ENCODE measurements around the gene SERPINB11.

Gene SERPINB11

DNA sequence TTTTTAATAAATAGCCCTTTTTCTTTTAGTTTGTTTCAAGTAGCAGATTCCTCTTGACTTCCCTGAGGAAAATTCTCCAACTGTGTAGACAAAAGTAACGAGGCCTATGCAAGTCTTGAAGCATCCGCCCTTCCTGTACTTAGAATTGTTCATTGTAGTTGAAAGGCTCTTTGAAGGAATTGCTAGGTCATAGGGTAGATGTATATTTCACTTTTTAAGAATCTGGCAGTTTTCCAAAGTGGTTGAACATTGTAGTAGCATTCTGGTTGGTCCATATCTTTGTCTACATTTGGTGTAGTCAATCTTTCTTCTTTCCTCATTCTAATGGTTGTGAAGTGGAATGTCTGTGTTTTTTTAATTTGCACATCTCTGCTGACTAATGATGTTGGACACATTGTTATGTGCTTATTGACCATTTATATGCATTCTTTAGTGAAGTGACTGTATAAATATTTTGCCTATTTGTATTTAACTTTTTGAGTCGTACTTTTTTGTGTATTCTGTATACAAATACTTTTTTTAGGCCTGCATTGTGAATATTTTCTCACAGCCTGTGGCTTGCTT, 5.6 kb upstream of the SERPINB11 start:
- in situ Hi-C loops (cut with MboI; ENCODE audit: low sequenced_read_pairs): no loop called here
- H3K4me3 ChIP-seq: no peak overlapping the region
- no peaks in the 10 kb centered on the region for H3K9me3 ChIP-seq
- no peak for DNase-seq (ENCODE audit: low spot score in 2 of 2)
- H3K36me3 ChIP-seq (replicated peaks): no peaks in the 10 kb centered on the region
- no peaks in the 10 kb centered on the region for H3K4me1 ChIP-seq
- H3K27me3 ChIP-seq (ENCODE audit: low read depth): no peaks in the 10 kb centered on the region

GRCh38 chr18:63700501-63700900, 2.3 kb upstream of the SERPINB11 start:
- in situ Hi-C loops (cut with MboI; ENCODE audit: low sequenced_read_pairs): no loop called here
- Histone ChIP-seq H3K4me3 (no peak overlapping the region), H3K27me3 (ENCODE audit: low read depth) (no peaks in the 10 kb centered on the region), H3K36me3 (replicated peaks) (no peaks in the 10 kb centered on the region), H3K4me1 (no peaks in the 10 kb centered on the region), H3K9me3 (no peaks in the 10 kb centered on the region; the same call in 1 of the 2 replicates)
- DNase-seq (ENCODE audit: low spot score in 2 of 2): no peak

GRCh38 chr18:63701952-63702351, 808 bp upstream of the SERPINB11 start:
- in situ Hi-C loops (cut with MboI; ENCODE audit: low sequenced_read_pairs): no loop called here
- H3K4me1 ChIP-seq: no peaks in the 10 kb centered on the region
- no peak overlapping the region for H3K4me3 ChIP-seq
- no peaks in the 10 kb centered on the region for H3K27me3 ChIP-seq (ENCODE audit: low read depth)
- H3K9me3 ChIP-seq: no peaks in the 10 kb centered on the region; the same call in 1 of the 2 replicates
- no peaks in the 10 kb centered on the region for H3K36me3 ChIP-seq (replicated peaks)
- no peak for DNase-seq (ENCODE audit: low spot score in 2 of 2)

DNA sequence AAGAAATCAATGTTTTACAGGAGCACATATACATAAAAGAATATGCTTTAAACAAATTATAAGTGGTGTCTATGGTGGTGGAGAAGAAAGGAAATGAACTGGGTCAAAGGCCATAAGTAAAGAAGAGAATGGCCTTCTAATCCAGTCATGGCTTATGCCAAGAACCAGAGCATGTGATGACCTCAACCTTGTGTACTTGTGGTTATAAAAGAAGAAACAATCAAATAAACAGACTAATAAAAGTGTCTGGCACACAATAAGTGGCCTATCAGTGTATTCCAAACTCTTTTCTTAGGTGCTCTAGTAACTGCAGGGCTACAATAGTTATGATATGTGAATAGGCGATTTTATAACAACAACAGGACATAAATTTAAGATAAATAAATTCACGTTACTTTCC, 2.6 kb downstream of the SERPINB11 start:
- in situ Hi-C loops (cut with MboI; ENCODE audit: low sequenced_read_pairs): no loop called here
- Histone ChIP-seq H3K4me1 (no peaks in the 10 kb centered on the region), H3K9me3 (no peaks in the 10 kb centered on the region; the same call in 1 of the 2 replicates), H3K36me3 (replicated peaks) (no peaks in the 10 kb centered on the region), H3K27me3 (ENCODE audit: low read depth) (no peaks in the 10 kb centered on the region), H3K4me3 (no peak overlapping the region)
- DNase-seq (ENCODE audit: low spot score in 2 of 2): no peak

DNA sequence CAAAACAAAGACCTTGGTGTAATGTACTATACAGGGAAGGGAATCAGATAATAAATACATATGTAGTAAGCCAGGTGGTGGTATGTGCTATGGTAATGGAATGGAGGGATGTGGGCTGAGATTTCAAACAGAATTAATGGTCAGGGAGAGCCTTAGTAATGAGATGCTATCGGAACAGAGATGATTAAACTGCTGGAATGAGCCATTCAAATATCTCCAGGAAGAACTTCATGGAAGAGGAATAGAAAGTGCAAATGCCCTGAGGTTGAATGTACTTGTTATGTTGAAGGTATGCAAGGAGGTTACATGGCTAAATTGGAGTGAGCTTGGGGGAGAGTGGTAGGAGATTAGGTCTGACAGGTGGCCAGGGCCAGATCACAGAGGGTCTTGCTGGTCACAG, 5.1 kb downstream of the SERPINB11 start:
- in situ Hi-C loops (cut with MboI; ENCODE audit: low sequenced_read_pairs): no loop called here
- no peaks in the 10 kb centered on the region; the same call in 1 of the 2 replicates for H3K9me3 ChIP-seq

DNA sequence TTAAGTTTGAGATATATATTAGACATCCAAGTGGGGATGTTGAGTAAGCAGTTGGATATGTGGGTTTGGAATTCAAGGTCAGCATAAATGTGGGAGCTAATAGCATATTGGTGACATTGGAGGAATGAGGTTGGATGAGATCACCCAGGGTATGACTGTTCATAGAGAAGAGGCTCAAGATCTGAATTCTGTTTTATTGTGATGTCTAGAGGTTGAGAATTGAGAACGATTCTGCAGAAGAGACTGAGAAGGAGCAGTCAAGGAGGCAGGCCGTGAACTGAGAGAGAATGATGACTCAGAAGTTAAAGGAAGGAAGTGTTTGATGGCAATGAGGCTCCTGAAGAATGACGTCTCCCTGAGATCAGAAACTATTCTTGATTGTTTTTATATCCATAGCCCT, 5.9 kb downstream of the SERPINB11 start:
- in situ Hi-C loops (cut with MboI; ENCODE audit: low sequenced_read_pairs): no loop called here

More for the DNA sequence above, 5.1 kb downstream of the SERPINB11 start:
- Histone ChIP-seq H3K36me3 (replicated peaks) (no peaks in the 10 kb centered on the region), H3K27me3 (ENCODE audit: low read depth) (peaks cover 4% of the 10 kb centered on the region; the same call in 1 of the 2 replicates), H3K4me3 (no peak overlapping the region), H3K4me1 (no peaks in the 10 kb centered on the region)
- no peak for DNase-seq (ENCODE audit: low spot score in 2 of 2)

DNA sequence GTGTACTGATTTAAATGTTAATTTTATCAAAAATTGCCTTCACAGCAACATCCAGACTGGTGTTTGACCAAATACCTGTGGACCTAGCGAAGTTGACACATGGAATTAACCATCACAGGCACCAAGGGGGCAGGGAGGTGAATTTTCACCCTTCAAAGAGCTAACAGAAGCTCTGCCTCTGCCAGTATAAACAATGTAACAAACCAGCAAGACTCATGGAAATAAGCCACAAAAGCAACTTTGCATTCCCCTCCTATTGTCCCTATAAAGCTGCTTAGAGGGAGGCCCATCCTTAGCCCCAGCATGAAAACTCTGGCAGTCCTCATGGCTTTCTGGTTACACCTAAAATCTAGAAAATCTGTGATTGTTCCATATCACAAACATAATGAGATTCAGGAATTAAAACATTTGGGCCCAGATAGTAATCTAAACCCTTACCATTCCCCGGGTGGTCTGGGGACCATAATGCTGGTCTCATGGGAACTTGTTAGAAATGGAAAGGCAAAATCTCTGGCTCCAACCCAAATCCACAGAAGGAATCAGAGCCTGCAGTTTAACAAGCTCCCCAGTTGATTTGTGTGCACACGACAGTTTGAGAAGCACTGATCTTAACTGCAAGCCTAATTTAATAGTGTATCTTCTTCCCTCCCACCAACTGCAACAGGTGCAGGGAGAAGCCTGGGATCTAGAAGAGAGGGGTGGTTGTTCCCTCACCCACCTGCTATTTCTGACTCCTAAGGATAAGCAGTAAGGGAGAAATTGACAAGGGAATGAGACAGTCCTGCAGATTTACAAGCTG, 23.1 kb downstream of the SERPINB11 start:
- in situ Hi-C loops (cut with MboI; ENCODE audit: low sequenced_read_pairs): no loop called here
- no peak for DNase-seq (ENCODE audit: low spot score in 2 of 2)

More for the DNA sequence above, 5.9 kb downstream of the SERPINB11 start:
- no peaks in the 10 kb centered on the region for H3K4me1 ChIP-seq
- no peaks in the 10 kb centered on the region for H3K36me3 ChIP-seq (replicated peaks)
- no peak for DNase-seq (ENCODE audit: low spot score in 2 of 2)
- H3K27me3 ChIP-seq (ENCODE audit: low read depth): peaks cover 4% of the 10 kb centered on the region; the same call in 1 of the 2 replicates
- no peak overlapping the region for H3K4me3 ChIP-seq
- no peaks in the 10 kb centered on the region; the same call in 1 of the 2 replicates for H3K9me3 ChIP-seq

DNA sequence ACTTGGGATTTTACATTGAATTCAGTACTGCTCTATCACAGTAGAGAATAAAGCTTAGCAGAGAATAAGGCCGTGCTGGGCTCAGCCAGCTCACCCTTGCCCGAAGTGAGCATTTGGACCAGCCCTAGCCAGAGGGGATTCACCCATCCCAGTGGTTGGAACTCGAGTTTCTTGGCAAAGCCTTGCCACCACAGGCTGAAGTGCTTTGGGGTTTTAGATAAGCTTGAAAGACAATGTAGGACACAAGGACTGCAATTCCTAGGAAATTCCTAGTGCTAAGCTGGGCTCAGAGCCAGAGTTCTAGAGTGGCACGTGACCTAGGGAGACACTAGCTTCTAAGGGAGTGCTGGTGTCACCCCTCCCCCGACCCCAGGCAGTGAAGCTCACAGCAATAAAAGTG, 28.0 kb downstream of the SERPINB11 start:
- Histone ChIP-seq H3K9me3 (no peaks in the 10 kb centered on the region), H3K4me1 (no peaks in the 10 kb centered on the region), H3K27me3 (ENCODE audit: low read depth) (no peaks in the 10 kb centered on the region), H3K4me3 (no peak overlapping the region), H3K36me3 (replicated peaks) (no peaks in the 10 kb centered on the region)
- peak in 1 of 2 experiments; percentile 35 for DNase-seq (ENCODE audit: low spot score in 2 of 2)
- in situ Hi-C loops (cut with MboI; ENCODE audit: low sequenced_read_pairs): no loop called here

More for the DNA sequence above, 23.1 kb downstream of the SERPINB11 start:
- Histone ChIP-seq H3K4me3 (no peak overlapping the region), H3K27me3 (ENCODE audit: low read depth) (no peaks in the 10 kb centered on the region), H3K4me1 (no peaks in the 10 kb centered on the region), H3K9me3 (no peaks in the 10 kb centered on the region), H3K36me3 (replicated peaks) (no peaks in the 10 kb centered on the region)

- Histone ChIP-seq H3K9me3 (no peaks in the 10 kb centered on the region), H3K27me3 (ENCODE audit: low read depth) (no peaks in the 10 kb centered on the region), H3K4me3 (no peak overlapping the region), H3K36me3 (replicated peaks) (no peaks in the 10 kb centered on the region), H3K4me1 (no peaks in the 10 kb centered on the region)
- in situ Hi-C loops (cut with MboI; ENCODE audit: low sequenced_read_pairs): no loop called here
- DNase-seq (ENCODE audit: low spot score in 2 of 2): no peak
These were observed 28.5 kb downstream of the SERPINB11 start for GRCh38 chr18:63731215-63731614.

DNA sequence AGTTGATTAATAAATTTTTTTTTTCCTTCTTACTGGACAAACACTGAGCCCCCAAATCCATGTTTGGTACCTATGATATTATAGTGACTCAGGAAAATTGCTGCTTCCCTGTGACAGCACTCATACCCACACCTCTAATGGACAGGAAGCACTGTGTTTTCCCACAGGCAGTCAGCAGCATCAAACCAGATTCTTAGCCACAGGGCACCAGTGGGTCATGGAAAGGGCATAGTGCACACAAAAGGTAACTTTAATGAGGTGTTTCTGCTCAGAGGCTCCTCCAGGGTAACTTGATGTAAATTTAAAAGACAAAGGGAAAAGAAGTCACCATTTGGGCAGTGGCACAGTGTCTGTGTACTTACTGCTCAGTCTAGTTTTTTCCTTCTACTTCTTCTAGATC, 34.1 kb downstream of the SERPINB11 start:
- Histone ChIP-seq H3K36me3 (replicated peaks) (no peaks in the 10 kb centered on the region), H3K9me3 (no peaks in the 10 kb centered on the region), H3K27me3 (ENCODE audit: low read depth) (no peaks in the 10 kb centered on the region), H3K4me1 (no peaks in the 10 kb centered on the region), H3K4me3 (no peak overlapping the region)
- in situ Hi-C loops (cut with MboI; ENCODE audit: low sequenced_read_pairs): no loop called here
- no peak for DNase-seq (ENCODE audit: low spot score in 2 of 2)

DNA sequence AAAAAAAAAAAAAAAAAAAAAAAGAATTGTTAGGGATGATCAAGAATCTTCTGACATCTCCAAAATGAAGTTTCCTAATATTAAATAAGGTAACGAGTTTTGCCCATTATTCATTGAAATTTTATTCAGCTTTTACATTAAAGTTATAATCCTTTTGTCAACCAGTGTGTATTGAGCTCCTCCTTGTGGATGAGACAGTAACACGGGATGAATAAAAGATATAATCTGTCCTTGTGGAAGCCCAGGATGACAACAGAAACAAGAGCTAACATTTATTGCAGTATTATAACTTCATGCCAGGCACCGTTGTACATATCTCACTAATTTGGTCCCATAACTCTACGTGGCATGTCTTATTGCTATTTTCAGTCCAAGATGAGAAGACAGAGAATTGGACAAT, 39.0 kb downstream of the SERPINB11 start:
- H3K4me3 ChIP-seq: no peak overlapping the region
- no peaks in the 10 kb centered on the region for H3K27me3 ChIP-seq (ENCODE audit: low read depth)
- H3K4me1 ChIP-seq: no peaks in the 10 kb centered on the region
- no peaks in the 10 kb centered on the region for H3K9me3 ChIP-seq
- in situ Hi-C loops (cut with MboI; ENCODE audit: low sequenced_read_pairs): no loop called here
- DNase-seq (ENCODE audit: low spot score in 2 of 2): no peak
- H3K36me3 ChIP-seq (replicated peaks): no peaks in the 10 kb centered on the region

DNA sequence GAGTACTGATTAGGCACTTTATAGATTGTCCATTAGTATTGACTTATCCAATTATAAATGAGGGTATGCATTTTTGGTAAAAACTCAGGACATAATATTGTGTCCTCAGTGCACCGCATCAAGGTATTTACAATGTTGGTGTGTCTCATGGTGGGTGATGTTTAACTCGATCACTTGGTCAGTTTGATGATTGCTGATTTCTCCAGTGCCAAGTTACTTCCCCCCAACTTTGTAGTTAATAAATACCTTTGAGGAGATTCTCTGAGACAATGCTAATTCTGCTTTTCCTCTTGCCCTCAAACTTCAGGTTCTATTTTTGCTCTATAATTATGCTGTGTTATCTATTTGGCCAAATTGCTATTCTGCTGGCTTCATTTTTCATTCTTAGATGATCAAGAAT, 44.2 kb downstream of the SERPINB11 start:
- no peaks in the 10 kb centered on the region for H3K27me3 ChIP-seq (ENCODE audit: low read depth)
- H3K9me3 ChIP-seq: no peaks in the 10 kb centered on the region
- H3K4me3 ChIP-seq: no peak overlapping the region
- no peaks in the 10 kb centered on the region for H3K4me1 ChIP-seq
- H3K36me3 ChIP-seq (replicated peaks): no peaks in the 10 kb centered on the region
- no peak for DNase-seq (ENCODE audit: low spot score in 2 of 2)
- in situ Hi-C loops (cut with MboI; ENCODE audit: low sequenced_read_pairs): no loop called here

DNA sequence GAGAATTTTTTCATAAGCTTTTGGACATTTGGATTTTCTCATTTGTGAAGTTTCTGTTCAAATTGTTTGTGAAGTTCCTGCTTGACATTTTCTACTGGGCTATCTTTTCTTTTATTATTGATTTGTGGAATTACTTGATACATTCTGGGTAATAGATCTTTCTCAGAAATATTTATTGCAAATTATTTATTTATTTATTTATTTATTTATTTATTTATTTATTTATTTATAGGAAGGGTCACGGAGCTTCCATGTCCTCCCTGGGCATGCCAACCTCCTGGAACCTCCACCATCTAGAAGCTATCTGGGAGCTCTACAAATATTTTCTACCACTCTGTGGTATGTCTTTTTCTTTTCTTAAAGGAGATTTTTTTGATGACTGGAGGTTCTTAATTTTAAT, 46.7 kb downstream of the SERPINB11 start:
- no peak for DNase-seq (ENCODE audit: low spot score in 2 of 2)
- no peak overlapping the region for H3K4me3 ChIP-seq
- H3K4me1 ChIP-seq: no peaks in the 10 kb centered on the region
- no peaks in the 10 kb centered on the region for H3K27me3 ChIP-seq (ENCODE audit: low read depth)
- no peaks in the 10 kb centered on the region for H3K36me3 ChIP-seq (replicated peaks)
- in situ Hi-C loops (cut with MboI; ENCODE audit: low sequenced_read_pairs): no loop called here
- H3K9me3 ChIP-seq: no peaks in the 10 kb centered on the region

- no peak for DNase-seq (ENCODE audit: low spot score in 2 of 2)
- H3K4me3 ChIP-seq: no peak overlapping the region
These were observed 49.9 kb downstream of the SERPINB11 start for GRCh38 chr18:63752636-63753035.

More at GRCh38 chr18:63752636-63753035, 49.9 kb downstream of the SERPINB11 start:
- no peaks in the 10 kb centered on the region for H3K27me3 ChIP-seq (ENCODE audit: low read depth)
- H3K36me3 ChIP-seq (replicated peaks): no peaks in the 10 kb centered on the region
- H3K9me3 ChIP-seq: no peaks in the 10 kb centered on the region
- in situ Hi-C loops (cut with MboI; ENCODE audit: low sequenced_read_pairs): no loop called here
- no peaks in the 10 kb centered on the region for H3K4me1 ChIP-seq
